ENCODE measurements around the gene EME1. TPM values are rescaled to one million over a fixed set of nuclear protein-coding genes. Genes with fewer than 3 reads are reported as not detected.
A peak's percentile ranks its signal among the peaks of the same experiment; 100 is the strongest.
"Not testable (repeated sequence)": the region's sequence is repeated elsewhere in the genome, so short reads cannot be mapped to it uniquely, and the experiment has no call there.

EME1 gene, protein sequence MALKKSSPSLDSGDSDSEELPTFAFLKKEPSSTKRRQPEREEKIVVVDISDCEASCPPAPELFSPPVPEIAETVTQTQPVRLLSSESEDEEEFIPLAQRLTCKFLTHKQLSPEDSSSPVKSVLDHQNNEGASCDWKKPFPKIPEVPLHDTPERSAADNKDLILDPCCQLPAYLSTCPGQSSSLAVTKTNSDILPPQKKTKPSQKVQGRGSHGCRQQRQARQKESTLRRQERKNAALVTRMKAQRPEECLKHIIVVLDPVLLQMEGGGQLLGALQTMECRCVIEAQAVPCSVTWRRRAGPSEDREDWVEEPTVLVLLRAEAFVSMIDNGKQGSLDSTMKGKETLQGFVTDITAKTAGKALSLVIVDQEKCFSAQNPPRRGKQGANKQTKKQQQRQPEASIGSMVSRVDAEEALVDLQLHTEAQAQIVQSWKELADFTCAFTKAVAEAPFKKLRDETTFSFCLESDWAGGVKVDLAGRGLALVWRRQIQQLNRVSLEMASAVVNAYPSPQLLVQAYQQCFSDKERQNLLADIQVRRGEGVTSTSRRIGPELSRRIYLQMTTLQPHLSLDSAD
- total RNA-seq (2014; rRNA removed; shearing (Covaris generic)) = 18.4 and 20.8 TPM in 2 replicates

- peak within 1 kb of the TSS; percentile 98 for H3K4me3 ChIP-seq
- H3K27me3 ChIP-seq = no peaks in the 10 kb centered on the region
- H3K36me3 ChIP-seq = peaks cover 20% of the 10 kb centered on the region; the same call in 1 of the 2 replicates
- peak within 1 kb of the TSS; percentile 94 for H3K27ac ChIP-seq
- no peaks in the 10 kb centered on the region for H3K9me3 ChIP-seq (replicated peaks)
- peak; percentile 81 to 89 for DNase-seq
- H3K4me1 ChIP-seq = no peaks in the 10 kb centered on the region
Measured at GRCh38 chr17:50372758-50373556, at the start of gene EME1, which contains the start of gene MRPL27. Gene EME1 (plus strand): TSS chr17:50373229. CDS start chr17:50375209, 1,980 bp downstream. Gene MRPL27 (minus strand): TSS chr17:50373184. CDS start chr17:50373170, 14 bp downstream.

DNA sequence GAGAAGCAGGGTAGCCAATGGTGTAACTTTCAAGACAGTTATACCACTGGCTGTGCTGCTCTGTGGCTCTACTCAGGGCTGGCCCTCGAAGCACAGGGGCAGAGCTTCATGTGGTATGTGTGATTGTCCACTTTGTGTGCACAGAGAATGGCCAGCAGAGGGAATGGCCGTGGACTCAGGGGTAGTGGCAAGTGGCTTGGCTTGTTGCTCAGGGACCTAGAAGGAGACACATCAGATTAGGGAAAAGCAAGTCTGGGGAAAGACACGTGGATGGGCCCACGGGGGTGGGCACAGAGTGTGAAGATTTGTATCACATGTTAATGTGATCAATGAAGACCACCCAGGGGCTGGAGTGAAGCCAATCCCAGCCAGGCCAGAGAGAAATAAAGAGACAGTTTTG, 47.1 kb upstream of the EME1 start:
- Histone ChIP-seq H3K9me3 (replicated peaks) (no peaks in the 10 kb centered on the region), H3K27me3 (no peaks in the 10 kb centered on the region), H3K4me3 (no peak overlapping the region), H3K27ac (no peak overlapping the region), H3K4me1 (no peaks in the 10 kb centered on the region; the same call in 1 of the 2 replicates), H3K36me3 (no peaks in the 10 kb centered on the region)
- DNase-seq = no peak

DNA sequence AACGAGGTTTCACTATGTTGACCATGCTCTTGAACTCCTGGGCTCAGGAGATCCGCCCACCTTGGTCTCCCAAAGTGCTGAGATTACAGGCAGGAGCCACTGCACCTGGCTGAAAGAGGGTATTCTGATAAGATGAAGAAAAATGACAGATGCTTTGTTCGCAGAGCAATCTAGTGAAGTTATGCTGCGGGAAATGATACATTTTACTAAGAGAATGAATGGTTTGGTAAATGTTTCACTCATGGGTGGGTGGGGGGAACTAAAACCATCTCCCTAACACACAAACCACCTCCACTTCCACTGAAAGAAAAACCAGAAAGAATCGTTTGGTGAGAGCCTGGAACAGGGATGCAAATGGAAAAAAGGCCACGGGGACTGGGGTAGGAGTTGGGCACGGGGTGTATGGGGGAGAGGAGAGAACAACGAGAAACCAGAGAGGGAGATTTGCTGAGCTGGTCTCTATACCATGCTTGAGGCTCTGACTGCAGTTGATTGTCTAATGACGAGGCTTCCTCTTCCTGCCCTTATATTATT, 46.1 kb upstream of the EME1 start:
- no peak for DNase-seq
- Histone ChIP-seq H3K27me3 (no peaks in the 10 kb centered on the region), H3K27ac (no peak overlapping the region), H3K4me1 (no peaks in the 10 kb centered on the region; the same call in 1 of the 2 replicates), H3K9me3 (replicated peaks) (no peaks in the 10 kb centered on the region), H3K4me3 (no peak overlapping the region), H3K36me3 (no peaks in the 10 kb centered on the region)

GRCh38 chr17:50328363-50329325, 44.4 kb upstream of the EME1 start:
- no peak overlapping the region for H3K27ac ChIP-seq
- no peaks in the 10 kb centered on the region for H3K27me3 ChIP-seq

GRCh38 chr17:50329716-50330115, 43.3 kb upstream of the EME1 start:
- no peaks in the 10 kb centered on the region for H3K36me3 ChIP-seq
- no peaks in the 10 kb centered on the region for H3K27me3 ChIP-seq
- no peaks in the 10 kb centered on the region for H3K9me3 ChIP-seq (replicated peaks)
- no peak overlapping the region for H3K27ac ChIP-seq
- no peak for DNase-seq
- H3K4me3 ChIP-seq = no peak overlapping the region
- no peaks in the 10 kb centered on the region; the same call in 1 of the 2 replicates for H3K4me1 ChIP-seq

More at GRCh38 chr17:50328363-50329325, 44.4 kb upstream of the EME1 start:
- DNase-seq = peak in 1 of 2 experiments; percentile 34
- no peak overlapping the region for H3K4me3 ChIP-seq
- no peaks in the 10 kb centered on the region for H3K9me3 ChIP-seq (replicated peaks)
- H3K36me3 ChIP-seq = no peaks in the 10 kb centered on the region
- H3K4me1 ChIP-seq = no peaks in the 10 kb centered on the region; the same call in 1 of the 2 replicates

GRCh38 chr17:50330151-50330775, 42.8 kb upstream of the EME1 start:
- Histone ChIP-seq H3K4me1 (no peaks in the 10 kb centered on the region; the same call in 1 of the 2 replicates), H3K36me3 (no peaks in the 10 kb centered on the region), H3K9me3 (replicated peaks) (no peaks in the 10 kb centered on the region), H3K4me3 (no peak overlapping the region), H3K27me3 (no peaks in the 10 kb centered on the region), H3K27ac (no peak overlapping the region)
- DNase-seq = peak in 1 of 2 experiments; percentile 28

GRCh38 chr17:50331085-50331791, 41.8 kb upstream of the EME1 start:
- H3K27me3 ChIP-seq = no peaks in the 10 kb centered on the region
- no peak overlapping the region for H3K27ac ChIP-seq
- no peaks in the 10 kb centered on the region for H3K36me3 ChIP-seq
- no peak overlapping the region for H3K4me3 ChIP-seq
- H3K9me3 ChIP-seq (replicated peaks) = no peaks in the 10 kb centered on the region
- no peak for DNase-seq
- no peaks in the 10 kb centered on the region for H3K4me1 ChIP-seq

DNA sequence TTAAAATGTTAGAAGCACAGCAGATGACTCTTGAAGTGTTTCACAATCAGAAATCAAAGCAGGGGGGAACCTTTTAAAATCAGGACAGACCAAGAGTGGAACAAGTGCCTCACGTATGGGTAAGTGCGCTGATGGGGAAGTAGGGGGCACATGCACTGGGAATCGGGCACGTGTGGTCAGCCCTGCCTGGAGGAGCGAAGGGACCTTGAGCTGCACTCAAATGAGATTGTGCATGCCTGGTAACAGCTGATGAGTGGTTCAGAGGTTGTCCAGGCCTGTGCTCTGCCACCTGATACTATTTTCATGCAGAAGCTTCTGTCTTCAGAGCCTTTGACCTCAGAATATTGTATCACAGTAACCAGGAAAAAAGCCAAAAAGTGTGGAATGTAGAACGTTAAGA, 40.8 kb upstream of the EME1 start:
- Histone ChIP-seq H3K4me3 (no peak overlapping the region), H3K36me3 (no peaks in the 10 kb centered on the region), H3K4me1 (no peaks in the 10 kb centered on the region), H3K27me3 (no peaks in the 10 kb centered on the region), H3K27ac (no peak overlapping the region), H3K9me3 (replicated peaks) (no peaks in the 10 kb centered on the region)
- no peak for DNase-seq

DNA sequence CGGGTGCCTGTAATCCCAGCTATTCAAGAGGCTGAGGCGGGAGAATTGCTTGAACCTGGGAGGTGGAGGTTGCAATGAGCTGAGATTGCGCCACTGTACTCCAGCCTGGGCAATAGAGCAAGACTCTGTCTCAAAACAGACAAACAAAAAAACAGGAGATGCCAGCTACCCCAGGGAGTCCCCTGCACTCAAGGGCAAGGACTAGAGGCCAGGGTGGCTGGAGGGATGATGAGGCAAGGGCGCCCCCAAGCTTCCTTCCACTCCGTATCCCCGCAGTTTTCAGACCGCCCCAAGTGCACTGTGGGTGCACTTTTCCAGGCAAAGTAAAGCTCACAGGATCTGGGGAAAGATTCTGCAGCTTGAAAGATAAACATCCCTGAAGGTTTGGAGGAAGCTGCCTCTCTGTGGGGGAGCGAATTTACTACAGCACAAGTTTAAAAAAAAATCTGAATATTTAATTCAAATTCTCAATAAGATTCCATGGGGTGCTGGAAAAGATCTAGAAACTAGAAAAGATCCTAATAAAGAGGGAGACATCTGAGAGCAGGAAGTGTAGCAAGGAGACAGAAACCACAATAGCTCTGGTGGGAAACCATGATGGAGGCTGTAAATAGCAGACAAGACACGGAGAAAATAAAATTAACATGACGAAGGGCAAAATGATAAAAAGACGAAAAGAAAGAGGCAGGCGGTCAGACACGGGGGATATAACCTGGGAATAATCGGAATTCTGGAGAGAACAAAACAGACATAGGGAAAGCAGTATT, 39.6 kb upstream of the EME1 start:
- not testable (repeated sequence) for H3K27ac ChIP-seq; DNase-seq; H3K27me3 ChIP-seq; H3K4me3 ChIP-seq; H3K9me3 ChIP-seq (replicated peaks); H3K4me1 ChIP-seq; H3K36me3 ChIP-seq

DNA sequence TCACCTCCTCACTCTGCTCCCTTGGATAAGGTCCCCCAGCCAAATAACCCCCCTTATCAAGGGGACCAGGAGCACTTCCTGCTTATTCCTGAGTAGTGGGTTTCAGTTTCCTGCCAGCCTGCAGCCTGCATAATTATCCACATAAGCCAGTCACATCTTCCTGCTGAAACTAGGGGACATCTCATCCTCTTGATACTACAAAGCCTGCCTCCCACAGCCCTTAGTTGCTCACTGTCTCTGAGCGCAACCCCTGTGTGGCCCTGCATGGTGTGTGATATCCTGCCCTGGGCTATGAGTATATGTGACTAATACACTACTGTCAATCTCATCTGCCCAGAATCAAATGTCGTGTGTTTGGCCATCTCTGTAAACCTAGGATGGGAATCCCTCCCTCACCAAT, 35.1 kb upstream of the EME1 start:
- no peak for DNase-seq
- Histone ChIP-seq H3K4me1 (no peaks in the 10 kb centered on the region), H3K36me3 (no peaks in the 10 kb centered on the region), H3K9me3 (replicated peaks) (no peaks in the 10 kb centered on the region), H3K4me3 (no peak overlapping the region), H3K27me3 (no peaks in the 10 kb centered on the region), H3K27ac (no peak overlapping the region)

GRCh38 chr17:50338645-50339044, 34.4 kb upstream of the EME1 start:
- no peak for DNase-seq
- no peak overlapping the region for H3K27ac ChIP-seq
- no peaks in the 10 kb centered on the region for H3K27me3 ChIP-seq
- H3K36me3 ChIP-seq = no peaks in the 10 kb centered on the region
- no peak overlapping the region for H3K4me3 ChIP-seq
- H3K9me3 ChIP-seq (replicated peaks) = no peaks in the 10 kb centered on the region
- no peaks in the 10 kb centered on the region for H3K4me1 ChIP-seq

DNA sequence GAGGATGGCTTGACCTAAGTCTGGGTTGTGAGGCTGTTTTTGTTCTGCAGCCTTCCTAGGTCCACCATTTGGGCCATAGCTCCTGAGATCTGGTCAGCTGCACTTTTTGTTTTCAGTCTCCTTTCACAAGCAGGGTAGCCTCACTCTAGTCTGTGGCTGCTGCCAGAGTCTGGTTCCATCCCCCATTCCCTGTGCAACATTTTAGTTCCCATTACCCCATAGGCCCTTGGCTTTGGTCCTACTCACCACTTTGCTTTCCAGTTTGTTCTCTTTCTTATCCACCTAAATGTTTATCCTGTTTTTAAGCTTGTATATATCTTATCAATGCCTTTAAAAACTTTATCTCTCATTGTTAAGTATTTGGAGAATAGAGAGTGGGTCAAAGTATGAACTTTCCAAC, 33.6 kb upstream of the EME1 start:
- no peaks in the 10 kb centered on the region for H3K4me1 ChIP-seq
- H3K9me3 ChIP-seq (replicated peaks) = no peaks in the 10 kb centered on the region
- H3K36me3 ChIP-seq = no peaks in the 10 kb centered on the region
- H3K27ac ChIP-seq = no peak overlapping the region
- H3K4me3 ChIP-seq = no peak overlapping the region
- DNase-seq = no peak
- H3K27me3 ChIP-seq = peaks cover 1% of the 10 kb centered on the region; the same call in 1 of the 2 replicates

All from SJCRH30 (cell line).